GM23248 (cell line): ENCODE data around the gene DENND4C.

Experiments
- EZH2 ChIP-seq: fragments of 200-600 bp; sonication (generic); IDR thresholded peaks from 2 replicates; pipeline ENCODE4 v1.6.1; 2018; ENCODE audit warnings: antibody characterized with exemption, mild to moderate bottlenecking; ENCODE audit not compliant: insufficient read depth, poor library complexity, severe bottlenecking
- EZH2phosphoT487 ChIP-seq: fragments of 200-600 bp; sonication (generic); IDR thresholded peaks from 2 replicates; pipeline ENCODE4 v1.6.1; 2018; ENCODE audit warnings: antibody characterized with exemption, moderate library complexity, mild to moderate bottlenecking, low read depth; ENCODE audit not compliant: insufficient read depth

DNA sequence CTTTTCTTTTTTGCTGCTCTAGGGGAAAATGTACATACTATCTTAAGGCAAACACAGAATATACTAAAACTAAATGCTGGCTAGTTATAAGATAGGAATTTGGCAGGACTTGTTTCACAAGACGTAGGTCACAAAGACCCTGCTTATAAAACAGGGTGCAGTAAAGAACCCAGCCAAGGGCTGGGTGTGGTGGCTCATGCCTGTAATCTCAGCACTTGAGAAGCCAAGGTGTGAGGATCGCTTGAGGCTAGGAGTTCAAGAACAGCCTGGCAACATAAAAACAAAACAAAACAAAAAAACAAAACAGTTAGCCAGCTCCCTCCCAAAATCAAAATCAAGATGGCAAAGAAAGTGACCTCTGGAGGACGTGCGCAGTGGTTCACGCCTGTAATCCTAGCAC, 49.5 kb upstream of the DENND4C start:
- TF ChIP-seq EZH2 (no peak), EZH2phosphoT487 (no peak)
